Left lobe of liver (tissue), 2 donors: ENCODE data around the gene GRID1. TPM values are rescaled to one million over a fixed set of nuclear protein-coding genes. Genes with fewer than 3 reads are reported as not detected.

Experiments
- ATAC-seq: fragments of 200-7000 bp; cut with Tn5 transposase; one replicate; pipeline ENCODE4 v1.9.1; 2020; ENCODE audit warnings: mild to moderate bottlenecking, moderate library complexity
- DNase-seq: peaks from one replicate; pipeline ENCODE4 v3.0.0-alpha.2; 2020; ENCODE audit warnings: low spot score
- total RNA-seq: library from RNA; stranded (reverse); gene quantifications from one replicate; pipeline ENCODE4 v1.2.1, GENCODE V29; 2021
- donor health status: DM: no; HTN: no; CAD: no; lungs with moderate emphysema.
- donor health status: DM: no; HTN: yes; CAD: no.

The GRID1 gene
- total RNA-seq, 1 donor from 2014 or later = 0.58 TPM

- ATAC-seq = no peak
- DNase-seq = no peak
These were observed 745.0 kb downstream of the GRID1 start for GRCh38 chr10:85621562-85621961.

GRCh38 chr10:85620807-85621206 lies 745.8 kb downstream of the GRID1 start:
- DNase-seq (no peak), ATAC-seq (no peak)

GRCh38 chr10:85619832-85620231 lies 746.8 kb downstream of the GRID1 start:
- DNase-seq (no peak), ATAC-seq (no peak)

- no peak for DNase-seq
- ATAC-seq = no peak
These were observed 747.8 kb downstream of the GRID1 start for GRCh38 chr10:85618841-85619240.

GRCh38 chr10:85617751-85618546 lies 748.6 kb downstream of the GRID1 start:
- DNase-seq (no peak), ATAC-seq (no peak)

- DNase-seq = no peak
- no peak for ATAC-seq
These were observed 751.0 kb downstream of the GRID1 start for GRCh38 chr10:85615556-85615955.

- no peak for ATAC-seq
- no peak for DNase-seq
These were observed 751.6 kb downstream of the GRID1 start for GRCh38 chr10:85614981-85615380.

GRCh38 chr10:85614566-85614965 lies 752.0 kb downstream of the GRID1 start:
- ATAC-seq (no peak), DNase-seq (no peak)

GRCh38 chr10:85613391-85613790 lies 753.2 kb downstream of the GRID1 start:
- DNase-seq = no peak
- no peak for ATAC-seq

GRCh38 chr10:85612833-85613232 lies 753.8 kb downstream of the GRID1 start:
- no peak for DNase-seq
- ATAC-seq = no peak

- ATAC-seq (no peak), DNase-seq (no peak)
These were observed 754.2 kb downstream of the GRID1 start for GRCh38 chr10:85612378-85612775.

GRCh38 chr10:85611746-85612377 lies 754.7 kb downstream of the GRID1 start:
- no peak for DNase-seq
- no peak for ATAC-seq

GRCh38 chr10:85611093-85611740 lies 755.4 kb downstream of the GRID1 start:
- DNase-seq = no peak
- ATAC-seq = no peak

GRCh38 chr10:85610381-85611092 lies 756.1 kb downstream of the GRID1 start:
- ATAC-seq = no peak
- no peak for DNase-seq

GRCh38 chr10:85609509-85609908 lies 757.1 kb downstream of the GRID1 start:
- DNase-seq (no peak), ATAC-seq (no peak)

GRCh38 chr10:85608706-85609105 lies 757.9 kb downstream of the GRID1 start:
- ATAC-seq = no peak

GRCh38 chr10:85607043-85607695 lies 759.4 kb downstream of the GRID1 start:
- ATAC-seq (no peak), DNase-seq (no peak)

More at GRCh38 chr10:85608706-85609105, 757.9 kb downstream of the GRID1 start:
- no peak for DNase-seq

- DNase-seq = no peak
- no peak for ATAC-seq
These were observed 760.2 kb downstream of the GRID1 start for GRCh38 chr10:85606401-85606800.

GRCh38 chr10:85604884-85605283 lies 761.7 kb downstream of the GRID1 start:
- no peak for DNase-seq
- ATAC-seq = no peak

GRCh38 chr10:85604136-85604725 lies 762.4 kb downstream of the GRID1 start:
- DNase-seq = no peak
- no peak for ATAC-seq
